GM12865 (cell line): Measurements from ENCODE around the gene TNFSF15.

Experiments used
- DNase-seq: peaks from one replicate; pipeline ENCODE4 v3.0.0; 2010; ENCODE audit warnings: low read depth
- H3K4me3 ChIP-seq: 2 replicates; pipeline ENCODE4 v1.5.1; 2011; ENCODE audit warnings: mild to moderate bottlenecking, low read depth, low read length, control low read depth
- CTCF ChIP-seq: IDR thresholded peaks from 2 replicates; pipeline ENCODE4 v1.5.1; 2011; ENCODE audit warnings: low read length, control low read depth, low read depth, inconsistent platforms; ENCODE audit not compliant: insufficient read depth; ENCODE audit errors: missing control alignments

Gene TNFSF15

GRCh38 chr9:114803479-114804265 is 2.2 kb downstream of the TNFSF15 start:
- TF ChIP-seq CTCF: no peak
- H3K4me3 ChIP-seq: no peak overlapping the region
- no peak for DNase-seq

GRCh38 chr9:114799925-114800324 is 5.9 kb downstream of the TNFSF15 start:
- DNase-seq: no peak
- H3K4me3 ChIP-seq: no peak overlapping the region
- TF ChIP-seq CTCF: no peak

GRCh38 chr9:114799441-114799840 is 6.4 kb downstream of the TNFSF15 start:
- no peak for TF ChIP-seq CTCF
- no peak overlapping the region for H3K4me3 ChIP-seq
- DNase-seq: no peak

DNA sequence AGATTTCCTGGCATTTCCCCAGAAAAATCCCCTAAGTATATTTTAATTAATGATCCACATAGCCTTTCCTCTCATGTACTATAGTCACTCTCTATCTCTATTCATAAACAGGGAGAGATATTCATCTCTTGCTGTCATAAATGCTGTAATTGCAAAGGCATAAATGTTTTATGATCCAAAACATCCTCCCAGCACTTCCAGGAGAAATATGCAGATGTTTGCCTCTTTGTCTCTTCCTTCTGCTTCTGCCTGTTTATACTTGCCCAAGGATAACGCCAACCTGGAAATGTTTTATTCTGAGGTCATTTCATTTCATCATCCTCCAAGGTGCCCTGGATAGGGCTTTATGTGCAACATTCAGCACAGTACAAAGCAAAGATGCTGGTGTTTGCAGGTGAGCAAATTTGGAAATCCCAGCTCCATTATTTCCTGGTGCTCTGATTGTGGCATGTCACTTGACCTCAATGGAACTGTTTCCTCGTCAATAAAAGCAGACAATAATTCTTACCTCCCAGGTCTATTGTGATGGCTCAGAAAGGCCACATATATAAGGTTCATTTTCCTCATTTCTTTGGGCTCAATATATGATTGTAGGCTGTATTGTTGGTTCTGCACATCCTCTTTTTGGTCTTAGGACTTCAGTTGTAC is 6.9 kb downstream of the TNFSF15 start:
- no peak for DNase-seq
- no peak for TF ChIP-seq CTCF
- no peak overlapping the region for H3K4me3 ChIP-seq

DNA sequence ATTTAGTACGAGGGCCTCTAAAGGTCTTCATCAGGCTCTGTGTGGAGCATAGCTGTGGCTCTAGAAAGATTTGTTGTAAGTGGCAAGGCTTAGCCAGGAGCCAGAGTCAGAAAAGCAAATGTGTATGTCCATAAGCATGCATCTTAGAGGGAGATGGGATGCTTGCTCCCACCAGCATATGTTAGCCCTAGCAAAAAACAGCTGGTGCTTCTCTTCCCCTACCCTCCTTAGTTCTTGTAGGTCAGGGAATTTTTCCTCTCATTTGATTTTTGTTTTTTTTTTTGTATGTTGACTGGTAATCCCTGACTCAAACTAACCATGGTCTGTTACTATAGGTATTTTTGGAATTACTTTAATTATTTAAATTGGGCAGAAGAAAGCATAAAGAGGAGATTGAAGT is 7.7 kb downstream of the TNFSF15 start:
- no peak for TF ChIP-seq CTCF
- no peak overlapping the region for H3K4me3 ChIP-seq

DNA sequence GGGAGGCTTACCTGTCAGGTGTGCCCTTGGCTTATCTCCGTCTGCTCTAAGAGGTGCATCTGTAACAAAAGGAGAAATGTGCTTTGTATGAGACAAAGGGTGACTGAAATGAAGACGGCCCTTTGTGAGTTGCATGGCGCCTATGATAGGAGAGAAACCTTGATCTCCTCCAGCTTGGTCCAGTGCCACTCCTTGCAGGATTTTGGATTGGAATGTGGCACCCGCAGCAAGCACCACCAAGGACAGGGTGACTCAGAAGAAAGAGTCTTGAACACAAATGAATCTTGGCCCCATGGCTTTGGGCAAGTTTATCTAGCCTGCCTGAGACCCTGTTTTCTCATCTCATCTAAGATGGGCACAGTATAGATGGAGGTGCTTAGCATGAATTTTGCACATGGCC is 13.4 kb downstream of the TNFSF15 start:
- DNase-seq: no peak
- no peak for TF ChIP-seq CTCF
- H3K4me3 ChIP-seq: no peak overlapping the region

More for the DNA sequence above, 7.7 kb downstream of the TNFSF15 start:
- no peak for DNase-seq
